ENCODE measurements around the gene CCL23. TPM values are rescaled to one million over a fixed set of nuclear protein-coding genes. Genes with fewer than 3 reads are reported as not detected.

CCL23 gene
- total RNA-seq, 2 experiments from 2014 or later = not detected

DNA sequence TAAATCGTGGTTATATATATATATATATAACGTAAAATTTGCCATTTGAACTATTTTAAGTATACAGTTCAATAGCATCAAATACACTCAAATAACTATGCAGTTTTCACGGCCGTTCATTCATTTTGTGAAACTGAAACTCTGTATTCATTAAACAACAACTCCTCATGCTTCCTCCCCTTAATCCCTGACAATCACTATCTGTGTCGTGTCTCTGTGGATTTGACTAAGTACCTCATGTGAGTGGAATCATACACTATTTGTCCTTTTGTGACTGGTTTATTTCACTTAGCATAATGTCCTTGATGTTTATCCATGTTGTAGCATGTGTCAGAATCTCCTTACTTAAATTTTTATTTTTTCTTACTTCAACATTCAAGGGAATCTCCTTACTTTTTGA lies 2.8 kb downstream of the CCL23 start:
- Histone ChIP-seq H3K4me2 (ENCODE audit: low read length) (no peak overlapping the region), H3K4me1 (ENCODE audit: insufficient read depth, low read length, poor library complexity, severe bottlenecking) (no peaks in the 10 kb centered on the region), H3K9me3 (ENCODE audit: low read length) (no peaks in the 10 kb centered on the region), H4K20me1 (ENCODE audit: insufficient read depth, low read length) (no peaks in the 10 kb centered on the region), H3K79me2 (ENCODE audit: insufficient read depth, low read depth, low read length) (no peaks in the 10 kb centered on the region), H3K9me2 (ENCODE audit: insufficient read depth, low read length) (no peaks in the 10 kb centered on the region), H2AFZ (ENCODE audit: low read length) (no peak overlapping the region), H3K4me3 (ENCODE audit: low read depth, low read length, poor library complexity, severe bottlenecking) (no peak overlapping the region), H3K27ac (ENCODE audit: low read depth, low read length, poor library complexity, severe bottlenecking) (no peak overlapping the region), H3K36me3 (ENCODE audit: insufficient read depth, low read length) (no peaks in the 10 kb centered on the region)
- POLR2A ChIA-PET = interaction anchor here (0.8 kb wide), 1 partner anchor 12 kb away, joined by 3 read pairs; no protein-coding TSS in a partner anchor
- DNase-seq (ENCODE audit: low spot score) = no peak
- intact Hi-C loops (cut with micrococcal nuclease; ENCODE audit: unreplicated experiment) = no loop called here
- CTCF ChIA-PET (ENCODE audit: unreplicated experiment) = no interaction called here
- no TSS peak for BruUV-seq (replicated peaks)
- TF ChIP-seq EZH2phosphoT487 (IDR thresholded peaks at IDR 0.05; ENCODE audit: borderline replicate concordance, low read depth, low read length) (no peak), CTCF (conservative IDR thresholded peaks at IDR 0.05; ENCODE audit: low read length) (no peak)

DNA sequence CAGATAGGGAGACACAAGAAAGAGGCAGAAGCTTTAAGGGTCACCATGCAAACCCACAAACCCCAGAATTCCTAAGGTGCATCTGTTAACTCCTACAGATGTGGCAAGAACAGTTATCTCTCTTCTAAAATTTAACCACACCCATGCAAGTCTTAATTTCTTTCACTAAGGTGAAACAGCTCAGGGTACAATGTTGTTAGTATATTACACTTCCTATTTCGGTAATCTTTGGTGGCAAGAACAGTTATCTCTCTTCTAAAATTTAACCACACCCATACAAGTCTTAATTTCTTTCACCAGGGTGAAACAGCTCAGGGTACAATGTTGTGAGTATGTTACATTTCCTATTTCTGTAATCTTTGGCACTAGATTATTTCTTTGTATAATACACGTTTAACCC lies 6.6 kb downstream of the CCL23 start:
- Histone ChIP-seq H2AFZ (ENCODE audit: low read length) (no peak overlapping the region), H3K27ac (ENCODE audit: low read depth, low read length, poor library complexity, severe bottlenecking) (no peak overlapping the region), H3K79me2 (ENCODE audit: insufficient read depth, low read depth, low read length) (no peaks in the 10 kb centered on the region), H3K4me3 (ENCODE audit: low read depth, low read length, poor library complexity, severe bottlenecking) (no peak overlapping the region), H3K4me2 (ENCODE audit: low read length) (no peak overlapping the region), H4K20me1 (ENCODE audit: insufficient read depth, low read length) (no peaks in the 10 kb centered on the region), H3K9me2 (ENCODE audit: insufficient read depth, low read length) (no peaks in the 10 kb centered on the region), H3K4me1 (ENCODE audit: insufficient read depth, low read length, poor library complexity, severe bottlenecking) (no peaks in the 10 kb centered on the region), H3K36me3 (ENCODE audit: insufficient read depth, low read length) (no peaks in the 10 kb centered on the region), H3K9me3 (ENCODE audit: low read length) (no peaks in the 10 kb centered on the region)
- intact Hi-C loops (cut with micrococcal nuclease; ENCODE audit: unreplicated experiment) = no loop called here
- DNase-seq (ENCODE audit: low spot score) = no peak
- CTCF ChIA-PET (ENCODE audit: unreplicated experiment) = no interaction called here
- POLR2A ChIA-PET = interaction anchor here (0.5 kb wide), 1 partner anchor 477 kb away, joined by 3 read pairs; no protein-coding TSS in a partner anchor
- no TSS peak for BruUV-seq (replicated peaks)
- no peak for TF ChIP-seq EZH2phosphoT487 (IDR thresholded peaks at IDR 0.05; ENCODE audit: borderline replicate concordance, low read depth, low read length)
- no peak for TF ChIP-seq CTCF (conservative IDR thresholded peaks at IDR 0.05; ENCODE audit: low read length)

DNA sequence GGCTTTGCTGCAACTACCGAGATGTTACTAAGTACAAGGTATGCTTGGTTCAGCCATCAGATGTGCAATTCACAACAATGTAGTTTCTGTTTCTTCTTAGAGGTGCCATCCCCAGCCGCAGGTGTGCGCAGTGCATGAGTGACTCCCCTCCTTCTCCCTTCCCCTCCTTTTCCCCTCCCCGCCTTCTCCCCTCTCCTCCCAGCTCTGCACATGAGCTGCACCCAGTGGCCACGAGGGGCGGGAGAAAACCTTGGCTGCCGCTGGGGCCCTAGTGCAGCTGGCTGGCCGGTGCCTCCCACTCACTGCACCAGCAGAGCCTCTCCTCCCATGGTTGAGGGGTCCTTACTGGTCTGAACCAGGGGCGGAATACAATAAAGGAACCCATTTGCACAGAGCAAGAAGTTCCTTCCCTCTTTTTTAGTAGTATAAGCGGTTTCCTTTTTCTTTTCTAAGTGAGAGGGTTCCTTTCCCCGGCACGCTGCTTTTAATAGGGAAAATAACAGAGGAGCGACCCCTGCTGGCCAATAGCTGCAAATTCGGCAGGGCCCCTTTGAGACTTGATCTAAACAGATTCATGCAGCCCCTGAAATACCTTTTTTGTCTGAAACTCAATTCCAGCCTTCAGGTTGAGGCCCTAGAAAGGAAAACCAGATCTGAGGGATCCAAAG lies 8.6 kb downstream of the CCL23 start:
- H3K4me2 ChIP-seq (ENCODE audit: low read length) = no peak overlapping the region
- H2AFZ ChIP-seq (ENCODE audit: low read length) = no peak overlapping the region
- no peaks in the 10 kb centered on the region for H3K36me3 ChIP-seq (ENCODE audit: insufficient read depth, low read length)
- H3K4me3 ChIP-seq (ENCODE audit: low read depth, low read length, poor library complexity, severe bottlenecking) = no peak overlapping the region
- H3K27ac ChIP-seq (ENCODE audit: low read depth, low read length, poor library complexity, severe bottlenecking) = no peak overlapping the region
- H3K9me3 ChIP-seq (ENCODE audit: low read length) = no peaks in the 10 kb centered on the region
- CTCF ChIA-PET (ENCODE audit: unreplicated experiment) = no interaction called here
- H3K4me1 ChIP-seq (ENCODE audit: insufficient read depth, low read length, poor library complexity, severe bottlenecking) = no peaks in the 10 kb centered on the region
- H3K79me2 ChIP-seq (ENCODE audit: insufficient read depth, low read depth, low read length) = no peaks in the 10 kb centered on the region
- no TSS peak for BruUV-seq (replicated peaks)
- POLR2A ChIA-PET = no interaction called here
- H4K20me1 ChIP-seq (ENCODE audit: insufficient read depth, low read length) = no peaks in the 10 kb centered on the region
- peak; percentile 76 for TF ChIP-seq CTCF (conservative IDR thresholded peaks at IDR 0.05; ENCODE audit: low read length)
- TF ChIP-seq EZH2phosphoT487 (IDR thresholded peaks at IDR 0.05; ENCODE audit: borderline replicate concordance, low read depth, low read length) = no peak
- DNase-seq (ENCODE audit: low spot score) = peak; percentile 24
- H3K9me2 ChIP-seq (ENCODE audit: insufficient read depth, low read length) = no peaks in the 10 kb centered on the region
- intact Hi-C loops (cut with micrococcal nuclease; ENCODE audit: unreplicated experiment) = no loop called here

Data from OCI-LY7 (cell line).